Renal cortical epithelial cell (primary cell): ENCODE measurements around the gene SPSB2. TPM values are rescaled to one million over a fixed set of nuclear protein-coding genes. Genes with fewer than 3 reads are reported as not detected.

Experiments used
- total RNA-seq: library from RNA; depleted of rRNA; stranded (reverse); fragments of >200 nt; gene quantifications from 2 replicates; pipeline ENCODE4 v1.2.3, GENCODE V29; 2014

Gene SPSB2
- total RNA-seq, 1 donor from 2014 or later: 7.0 TPM

Other genes starting within 250 kb of the SPSB2 start
- gene LPAR5, start 237.3 kb downstream of the SPSB2 start, total RNA-seq: 0.17 TPM in 1 of 2 replicates, not detected in the other
- 0.15 and 0.17 TPM in 2 replicates for gene ACRBP, start 225.9 kb downstream of the SPSB2 start, total RNA-seq
- 45.3 and 67.6 TPM in 2 replicates for gene ING4, start 210.2 kb downstream of the SPSB2 start, total RNA-seq
- 5.6 and 18.4 TPM in 2 replicates for gene ZNF384, start 183.9 kb downstream of the SPSB2 start, total RNA-seq
- gene PIANP, start 172.5 kb downstream of the SPSB2 start, total RNA-seq: 0.15 TPM in 1 of 2 replicates, not detected in the other
- gene COPS7A, start 149.3 kb downstream of the SPSB2 start, total RNA-seq: 66.0 and 68.3 TPM in 2 replicates
- 168 and 222 TPM in 2 replicates for gene MLF2, start 120.2 kb downstream of the SPSB2 start, total RNA-seq
- gene PTMS, start 106.9 kb downstream of the SPSB2 start, total RNA-seq: 24.0 and 69.1 TPM in 2 replicates
- not detected in 2 replicates for gene LAG3, start 100.8 kb downstream of the SPSB2 start, total RNA-seq
- 0.10 TPM in 1 of 2 replicates, not detected in the other for gene CD4, start 83.8 kb downstream of the SPSB2 start, total RNA-seq
- gene GPR162, start 51.5 kb downstream of the SPSB2 start, total RNA-seq: 3.8 TPM in 1 of 2 replicates, not detected in the other
- 17.4 and 36.8 TPM in 2 replicates for gene P3H3, start 44.9 kb downstream of the SPSB2 start, total RNA-seq
- 0.15 TPM in 1 of 2 replicates, not detected in the other for gene GNB3, start 32.4 kb downstream of the SPSB2 start, total RNA-seq
- gene CDCA3, start 22.0 kb downstream of the SPSB2 start, total RNA-seq: 1.3 and 4.7 TPM in 2 replicates
- gene USP5, start 21.2 kb downstream of the SPSB2 start, total RNA-seq: 107 and 113 TPM in 2 replicates
- 1,309 and 1,579 TPM in 2 replicates for gene TPI1, start 5.8 kb downstream of the SPSB2 start, total RNA-seq
- 16.1 and 16.4 TPM in 2 replicates for gene LRRC23, start 31.5 kb upstream of the SPSB2 start, total RNA-seq
- gene ENO2, start 41.3 kb upstream of the SPSB2 start, total RNA-seq: 14.1 and 41.3 TPM in 2 replicates
- gene ATN1, start 54.7 kb upstream of the SPSB2 start, total RNA-seq: 1.7 and 29.4 TPM in 2 replicates
- not detected in 2 replicates for gene RNU7-1, start 70.5 kb upstream of the SPSB2 start, total RNA-seq
- 38.0 and 62.4 TPM in 2 replicates for gene C12orf57, start 70.7 kb upstream of the SPSB2 start, total RNA-seq
- gene PTPN6, start 78.1 kb upstream of the SPSB2 start, total RNA-seq: 14.8 and 18.4 TPM in 2 replicates
- 109 and 234 TPM in 2 replicates for gene PHB2, start 97.4 kb upstream of the SPSB2 start, total RNA-seq
- 37.8 and 61.0 TPM in 2 replicates for gene EMG1, start 97.6 kb upstream of the SPSB2 start, total RNA-seq
- 9.7 and 26.5 TPM in 2 replicates for gene LPCAT3, start 145.2 kb upstream of the SPSB2 start, total RNA-seq
- 5.2 and 72.6 TPM in 2 replicates for gene C1S, start 187.4 kb upstream of the SPSB2 start, total RNA-seq
- 4.2 and 82.9 TPM in 2 replicates for gene C1R, start 219.1 kb upstream of the SPSB2 start, total RNA-seq
- 31.4 and 68.7 TPM in 2 replicates for gene C1RL, start 235.9 kb upstream of the SPSB2 start, total RNA-seq